Subcutaneous adipose tissue (tissue), 4 donors: ENCODE results near the gene KIF3B. TPM values are rescaled to one million over a fixed set of nuclear protein-coding genes. Genes with fewer than 3 reads are reported as not detected.

Source experiments
- CTCF ChIP-seq: fragments of 450-650 bp; IDR thresholded peaks from one replicate; pipeline ENCODE4 v1.5.1; 2016; ENCODE audit warnings: low read depth, mild to moderate bottlenecking, control low read depth, antibody characterized with exemption, moderate library complexity
- total RNA-seq, 4 donors: library from RNA; depleted of rRNA; stranded (reverse); fragments of >200 nt; gene quantifications; one replicate each; pipeline ENCODE4 v1.1.0, GENCODE V29; 2016

The KIF3B gene
- total RNA-seq, 4 donors from 2014 or later = 17.7 to 23.8 (median 21.2) TPM

GRCh38 chr20:32337937-32338661 lies 60.6 kb downstream of the KIF3B start:
- no peak for TF ChIP-seq CTCF

DNA sequence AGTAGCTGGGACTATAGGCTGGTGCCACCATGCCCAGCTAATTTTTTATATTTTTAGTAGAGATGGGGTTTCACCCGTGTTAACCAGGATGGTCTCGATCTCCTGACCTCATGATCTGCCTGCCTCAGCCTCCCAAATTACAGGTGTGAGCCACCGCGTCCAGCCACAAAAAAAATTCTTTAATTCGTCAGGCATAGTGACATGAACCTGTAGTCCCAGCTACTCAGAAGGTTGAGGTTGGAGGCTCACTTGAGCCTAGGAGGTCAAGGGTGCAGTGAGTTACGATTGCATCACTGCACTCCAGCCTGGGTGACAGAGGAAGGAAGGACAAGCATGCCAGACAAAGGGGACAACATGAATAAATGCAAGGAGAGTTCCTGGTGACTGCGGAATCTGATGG lies 61.2 kb downstream of the KIF3B start:
- no peak for TF ChIP-seq CTCF

- no peak for TF ChIP-seq CTCF
Observed at GRCh38 chr20:32339116-32339515, 61.7 kb downstream of the KIF3B start.

- TF ChIP-seq CTCF = no peak
Observed at GRCh38 chr20:32343439-32343838, 66.0 kb downstream of the KIF3B start.

- TF ChIP-seq CTCF = no peak
Observed at GRCh38 chr20:32344835-32345506, 67.5 kb downstream of the KIF3B start.

GRCh38 chr20:32348207-32348606 lies 70.8 kb downstream of the KIF3B start:
- TF ChIP-seq CTCF = no peak

GRCh38 chr20:32350421-32350820 lies 73.0 kb downstream of the KIF3B start:
- TF ChIP-seq CTCF = no peak
